ENCODE results near the gene UBL7. TPM values are rescaled to one million over a fixed set of nuclear protein-coding genes. Genes with fewer than 3 reads are reported as not detected.

The UBL7 gene
- total RNA-seq, 1 donor from 2014 or later: 22.1 TPM

- FAIRE-seq (no peak), DNase-seq (ENCODE audit: low read depth) (no peak)
- H3K36me3 ChIP-seq (ENCODE audit: control insufficient read depth, insufficient read depth, low read length): peaks cover 4% of the 10 kb centered on the region
- H3K27me3 ChIP-seq (ENCODE audit: control insufficient read depth, insufficient read depth, low read length): no peaks in the 10 kb centered on the region
- H3K4me3 ChIP-seq (ENCODE audit: low read depth, low read length): no peak overlapping the region
- TF ChIP-seq CTCF (IDR thresholded peaks at IDR 0.05; ENCODE audit: insufficient read depth, low read length, severe bottlenecking): no peak
Measured at GRCh38 chr15:74421302-74422245, 39.4 kb downstream of the UBL7 start.

GRCh38 chr15:74420193-74420905, 40.6 kb downstream of the UBL7 start:
- Histone ChIP-seq H3K4me3 (ENCODE audit: low read depth, low read length) (no peak overlapping the region), H3K27me3 (ENCODE audit: control insufficient read depth, insufficient read depth, low read length) (no peaks in the 10 kb centered on the region), H3K36me3 (ENCODE audit: control insufficient read depth, insufficient read depth, low read length) (peaks cover 14% of the 10 kb centered on the region)
- DNase-seq (ENCODE audit: low read depth): no peak
- no peak for TF ChIP-seq CTCF (IDR thresholded peaks at IDR 0.05; ENCODE audit: insufficient read depth, low read length, severe bottlenecking)
- no peak for FAIRE-seq

- no peak for DNase-seq (ENCODE audit: low read depth)
- no peak for TF ChIP-seq CTCF (IDR thresholded peaks at IDR 0.05; ENCODE audit: insufficient read depth, low read length, severe bottlenecking)
- peaks cover 20% of the 10 kb centered on the region for H3K36me3 ChIP-seq (ENCODE audit: control insufficient read depth, insufficient read depth, low read length)
- no peak overlapping the region for H3K4me3 ChIP-seq (ENCODE audit: low read depth, low read length)
- FAIRE-seq: no peak
- H3K27me3 ChIP-seq (ENCODE audit: control insufficient read depth, insufficient read depth, low read length): no peaks in the 10 kb centered on the region
Measured at GRCh38 chr15:74419432-74419831, 41.5 kb downstream of the UBL7 start.

- Histone ChIP-seq H3K4me3 (ENCODE audit: low read depth, low read length) (no peak overlapping the region), H3K27me3 (ENCODE audit: control insufficient read depth, insufficient read depth, low read length) (no peaks in the 10 kb centered on the region), H3K36me3 (ENCODE audit: control insufficient read depth, insufficient read depth, low read length) (peaks cover 20% of the 10 kb centered on the region)
- DNase-seq (ENCODE audit: low read depth) (no peak), FAIRE-seq (no peak)
- TF ChIP-seq CTCF (IDR thresholded peaks at IDR 0.05; ENCODE audit: insufficient read depth, low read length, severe bottlenecking): no peak
Measured at GRCh38 chr15:74418575-74419338, 42.2 kb downstream of the UBL7 start.

- TF ChIP-seq CTCF (IDR thresholded peaks at IDR 0.05; ENCODE audit: insufficient read depth, low read length, severe bottlenecking): no peak
- H3K4me3 ChIP-seq (ENCODE audit: low read depth, low read length): no peak overlapping the region
- no peak for FAIRE-seq
- no peak for DNase-seq (ENCODE audit: low read depth)
- no peaks in the 10 kb centered on the region for H3K27me3 ChIP-seq (ENCODE audit: control insufficient read depth, insufficient read depth, low read length)
- peaks cover 20% of the 10 kb centered on the region for H3K36me3 ChIP-seq (ENCODE audit: control insufficient read depth, insufficient read depth, low read length)
Measured at GRCh38 chr15:74417670-74418069, 43.3 kb downstream of the UBL7 start.
